Measurements from ENCODE around the gene NOL4L.

Gene NOL4L

DNA sequence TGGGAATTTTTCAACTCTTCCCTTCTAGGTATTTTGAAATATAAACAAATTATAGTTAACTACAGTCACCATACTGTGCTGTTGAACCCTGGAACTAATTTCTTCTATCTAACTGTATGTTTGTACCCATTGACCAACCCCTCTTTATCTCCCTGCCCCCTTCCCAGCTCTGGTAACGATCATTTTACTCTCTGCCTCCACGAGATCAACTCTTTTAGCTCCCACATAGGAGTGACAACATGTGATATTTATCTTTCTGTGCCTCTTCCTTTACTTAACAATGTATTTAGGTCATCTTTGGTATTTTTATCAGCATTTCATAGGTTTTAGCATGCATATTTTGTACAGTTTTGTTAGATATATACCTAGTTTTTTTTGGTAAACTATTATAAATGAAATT is 181.1 kb downstream of the NOL4L start:
- H3K4me1 Mint-ChIP-seq = peaks cover 16% of the 10 kb centered on the region

DNA sequence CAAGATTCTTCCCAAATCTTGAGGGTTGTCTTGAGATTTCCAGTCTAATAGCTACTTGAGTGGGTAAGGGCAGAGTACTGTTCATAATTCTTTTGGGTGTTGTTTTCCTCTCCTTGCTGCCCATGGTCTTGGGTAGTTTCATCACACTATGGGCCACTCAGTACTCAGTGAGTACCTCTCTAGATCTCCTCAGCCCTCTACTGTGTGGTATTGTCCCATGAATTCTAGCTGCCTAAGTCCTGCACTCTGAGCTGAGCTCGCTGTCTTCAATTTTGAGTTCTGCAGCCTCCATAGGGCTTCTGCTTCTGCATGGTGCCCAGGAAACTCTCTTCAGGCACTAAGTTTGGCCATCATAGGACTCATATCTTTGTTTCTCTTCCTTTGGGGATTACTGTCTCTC is 184.7 kb downstream of the NOL4L start:
- Mint-ChIP-seq H3K4me3 (no peak overlapping the region), H3K27ac (no peak overlapping the region), H3K36me3 (peaks cover 26% of the 10 kb centered on the region), H3K9me3 (peaks cover 4% of the 10 kb centered on the region), H3K27me3 (no peaks in the 10 kb centered on the region), H3K4me1 (peaks cover 16% of the 10 kb centered on the region)
- ATAC-seq (ENCODE audit: low read depth) (no peak), DNase-seq (ENCODE audit: low spot score in 2 of 2) (no peak)

More for the DNA sequence above, 181.1 kb downstream of the NOL4L start:
- H3K9me3 Mint-ChIP-seq = no peaks in the 10 kb centered on the region
- DNase-seq (ENCODE audit: low spot score in 2 of 2) (no peak), ATAC-seq (ENCODE audit: low read depth) (no peak)
- no peak overlapping the region for H3K27ac Mint-ChIP-seq
- H3K36me3 Mint-ChIP-seq = peaks cover 23% of the 10 kb centered on the region
- H3K27me3 Mint-ChIP-seq = no peaks in the 10 kb centered on the region
- no peak overlapping the region for H3K4me3 Mint-ChIP-seq

DNA sequence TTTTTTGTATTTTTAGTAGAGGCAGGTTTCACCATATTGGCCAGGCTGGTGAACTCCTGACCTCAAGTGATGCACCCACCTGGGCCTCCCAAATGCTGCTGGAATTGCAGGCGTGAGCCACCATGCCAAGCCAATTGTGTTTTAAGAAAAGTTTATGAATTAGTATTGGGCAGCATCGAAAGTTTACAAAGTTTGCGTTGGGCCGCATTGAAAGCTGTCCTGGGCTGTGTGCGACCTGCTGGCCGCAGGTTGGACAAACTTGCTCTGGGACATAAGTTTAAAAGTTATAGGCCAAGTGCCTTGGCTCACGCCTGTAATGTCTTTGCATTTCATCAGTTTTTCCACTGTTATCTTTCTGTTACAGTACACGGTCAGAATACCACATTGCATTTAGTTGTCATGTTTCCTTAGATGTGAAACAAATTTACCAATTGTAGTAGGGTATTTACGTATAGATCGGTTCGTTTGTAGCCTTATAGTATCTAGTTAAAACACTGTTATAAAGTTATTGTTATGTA is 187.5 kb downstream of the NOL4L start:
- H3K9me3 Mint-ChIP-seq = peaks cover 5% of the 10 kb centered on the region
- peaks cover 11% of the 10 kb centered on the region for H3K4me1 Mint-ChIP-seq
- H3K27me3 Mint-ChIP-seq = no peaks in the 10 kb centered on the region
- H3K27ac Mint-ChIP-seq = no peak overlapping the region
- H3K4me3 Mint-ChIP-seq = no peak overlapping the region
- ATAC-seq (ENCODE audit: low read depth) (no peak), DNase-seq (ENCODE audit: low spot score in 2 of 2) (no peak)
- peaks cover 37% of the 10 kb centered on the region for H3K36me3 Mint-ChIP-seq

DNA sequence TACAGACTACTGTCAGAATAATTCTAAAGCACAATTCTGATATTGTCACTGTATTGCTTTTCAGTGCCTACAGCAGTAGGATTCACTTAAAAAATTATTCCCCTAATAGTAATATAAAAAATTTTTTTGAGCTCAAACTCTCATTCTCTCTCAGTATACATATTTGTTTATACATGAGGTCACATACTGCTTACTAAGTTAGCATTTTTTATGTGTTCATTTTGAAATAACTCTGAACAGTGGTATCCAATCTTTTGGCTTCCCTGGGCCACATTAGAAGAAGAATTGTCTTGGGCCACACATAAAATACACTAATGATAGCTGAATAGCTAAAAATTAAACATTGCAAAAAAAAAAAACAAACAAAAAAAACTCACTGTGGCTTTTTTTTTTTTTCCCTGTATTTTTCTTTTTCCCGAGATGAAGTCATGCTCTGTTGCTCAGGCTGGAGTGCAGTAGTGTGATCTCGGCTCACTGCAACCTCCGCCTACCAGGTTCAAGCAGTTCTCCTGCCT is 188.4 kb downstream of the NOL4L start:
- no peak overlapping the region for H3K27ac Mint-ChIP-seq
- H3K9me3 Mint-ChIP-seq = peaks cover 5% of the 10 kb centered on the region
- H3K27me3 Mint-ChIP-seq = no peaks in the 10 kb centered on the region
- peaks cover 37% of the 10 kb centered on the region for H3K36me3 Mint-ChIP-seq
- no peak for DNase-seq (ENCODE audit: low spot score in 2 of 2)
- no peak overlapping the region for H3K4me3 Mint-ChIP-seq
- peaks cover 13% of the 10 kb centered on the region for H3K4me1 Mint-ChIP-seq
- no peak for ATAC-seq (ENCODE audit: low read depth)

DNA sequence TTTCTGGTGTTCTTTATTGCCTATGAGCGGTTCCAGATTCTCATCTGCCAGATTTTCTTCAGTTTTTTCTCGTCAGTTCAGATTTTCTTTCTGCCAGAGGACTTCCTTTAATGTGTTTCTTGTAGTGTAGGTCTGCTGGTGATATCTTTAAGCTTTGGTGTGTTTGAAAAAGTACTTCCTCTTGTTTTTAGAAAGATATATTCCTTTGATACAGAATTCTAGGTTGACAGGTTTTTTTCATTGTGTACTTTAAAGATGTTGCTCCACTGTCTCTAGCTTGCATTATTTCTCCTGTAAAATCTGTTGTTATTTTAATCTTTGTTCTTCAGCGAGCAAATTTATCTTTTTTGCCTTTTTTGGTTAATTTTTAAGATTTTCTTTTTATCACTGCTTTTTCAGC is 190.1 kb downstream of the NOL4L start:
- no peak for ATAC-seq (ENCODE audit: low read depth)
- H3K4me3 Mint-ChIP-seq = no peak overlapping the region
- peaks cover 35% of the 10 kb centered on the region for H3K36me3 Mint-ChIP-seq
- H3K4me1 Mint-ChIP-seq = peaks cover 13% of the 10 kb centered on the region
- peaks cover 5% of the 10 kb centered on the region for H3K9me3 Mint-ChIP-seq
- no peaks in the 10 kb centered on the region for H3K27me3 Mint-ChIP-seq
- no peak overlapping the region for H3K27ac Mint-ChIP-seq
- DNase-seq (ENCODE audit: low spot score in 2 of 2) = no peak
